Putamen (tissue), 1 donor: ENCODE data around the gene CLDN9.
"Not testable (repeated sequence)": the region's sequence is repeated elsewhere in the genome, so short reads cannot be mapped to it uniquely, and the experiment has no call there.

Source experiments
- DNase-seq: peaks from one replicate; pipeline ENCODE4 v3.0.0-alpha.2; 2016; ENCODE audit warnings: low spot score

Gene CLDN9

DNA sequence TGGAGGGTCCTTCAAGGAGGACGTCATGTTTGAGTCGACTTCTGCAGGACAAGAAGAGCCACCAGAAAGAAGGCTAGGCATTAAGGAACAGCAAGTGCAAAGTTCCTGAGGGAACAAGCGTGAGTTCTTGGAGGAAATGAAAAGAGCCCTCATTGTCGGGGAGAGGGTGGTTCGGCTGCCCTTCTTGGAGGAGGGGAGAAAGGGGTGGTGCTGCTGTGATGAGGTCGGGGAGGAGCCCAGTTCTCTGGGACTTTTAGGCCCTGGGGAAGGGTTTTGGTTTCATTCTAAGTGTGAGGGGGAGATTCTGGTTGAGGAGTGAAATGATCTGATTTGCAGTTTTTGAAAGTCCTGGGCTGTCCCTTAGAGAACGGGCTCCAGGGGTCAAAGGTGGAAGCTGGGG lies 19.9 kb downstream of the CLDN9 start:
- DNase-seq: no peak

- DNase-seq: no peak
Observed at GRCh38 chr16:3035289-3035971, 22.7 kb downstream of the CLDN9 start.

- no peak for DNase-seq
Observed at GRCh38 chr16:3035972-3036725, 23.4 kb downstream of the CLDN9 start.

GRCh38 chr16:3036726-3037315 lies 24.1 kb downstream of the CLDN9 start, which contains the start of gene BICDL2:
TSS of gene BICDL2 (minus strand) at chr16:3036944. CDS start at chr16:3035496, 1,448 bp downstream.
- no peak for DNase-seq

- DNase-seq: no peak
Observed at GRCh38 chr16:3038256-3038655, 25.5 kb downstream of the CLDN9 start.

- DNase-seq: no peak
Observed at GRCh38 chr16:3038896-3039295, 26.2 kb downstream of the CLDN9 start.

- DNase-seq: no peak
Observed at GRCh38 chr16:3042376-3042775, 29.7 kb downstream of the CLDN9 start.

GRCh38 chr16:3044708-3045107 lies 32.0 kb downstream of the CLDN9 start:
- no peak for DNase-seq

GRCh38 chr16:3045758-3046640 lies 33.3 kb downstream of the CLDN9 start, which contains the start of gene MMP25:
TSS of gene MMP25 (plus strand) at chr16:3046561. CDS start at chr16:3046918, 357 bp downstream.
- DNase-seq: no peak

DNA sequence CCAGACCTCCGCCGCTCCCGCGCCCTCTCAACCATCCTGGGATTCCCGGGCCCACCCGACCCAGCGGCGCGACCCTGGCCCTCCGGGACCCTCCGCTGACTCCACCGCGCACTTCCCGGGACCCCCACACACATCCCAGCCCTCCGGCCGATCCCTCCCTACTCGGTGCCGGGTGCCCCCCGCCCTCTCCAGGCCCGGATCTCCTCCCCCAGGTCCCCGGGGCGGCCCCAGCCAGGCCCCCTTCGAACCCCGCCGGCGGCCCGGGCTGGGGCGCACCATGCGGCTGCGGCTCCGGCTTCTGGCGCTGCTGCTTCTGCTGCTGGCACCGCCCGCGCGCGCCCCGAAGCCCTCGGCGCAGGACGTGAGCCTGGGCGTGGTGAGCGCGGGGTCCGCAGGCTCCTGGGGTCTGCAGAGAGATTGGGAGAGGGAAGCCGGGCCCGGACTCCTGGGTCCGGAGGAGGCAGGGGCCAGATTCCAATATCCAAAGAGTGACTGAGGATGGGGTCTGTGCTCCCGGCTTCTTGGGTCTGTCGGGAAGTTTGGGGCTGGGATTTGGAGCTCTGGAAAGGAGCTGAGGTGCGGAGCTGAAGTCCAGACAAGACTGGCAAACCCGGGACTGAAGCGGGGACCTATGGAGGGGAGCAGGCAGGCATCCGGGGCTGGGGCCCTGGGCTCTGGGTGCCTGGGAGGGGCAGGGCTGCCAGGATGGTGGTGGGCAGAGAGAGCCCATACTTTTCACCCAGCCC lies 34.1 kb downstream of the CLDN9 start:
- no peak for DNase-seq

GRCh38 chr16:3047387-3047720 lies 34.6 kb downstream of the CLDN9 start:
- DNase-seq: no peak

DNA sequence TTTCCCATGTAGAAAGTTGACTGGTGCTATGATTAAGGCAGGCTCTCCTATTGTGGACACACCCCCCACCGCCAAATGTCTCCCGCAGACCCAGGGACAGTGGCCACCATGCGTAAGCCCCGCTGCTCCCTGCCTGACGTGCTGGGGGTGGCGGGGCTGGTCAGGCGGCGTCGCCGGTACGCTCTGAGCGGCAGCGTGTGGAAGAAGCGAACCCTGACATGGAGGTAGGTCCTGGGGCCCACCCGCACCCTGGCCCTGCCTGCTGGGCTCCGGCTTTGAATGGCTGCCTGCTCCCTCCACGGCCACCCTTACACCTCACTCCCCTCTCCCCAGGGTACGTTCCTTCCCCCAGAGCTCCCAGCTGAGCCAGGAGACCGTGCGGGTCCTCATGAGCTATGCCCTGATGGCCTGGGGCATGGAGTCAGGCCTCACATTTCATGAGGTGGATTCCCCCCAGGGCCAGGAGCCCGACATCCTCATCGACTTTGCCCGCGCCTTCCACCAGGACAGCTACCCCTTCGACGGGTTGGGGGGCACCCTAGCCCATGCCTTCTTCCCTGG lies 37.3 kb downstream of the CLDN9 start:
- DNase-seq: no peak

GRCh38 chr16:3050487-3050886 lies 37.8 kb downstream of the CLDN9 start:
- DNase-seq: no peak

- DNase-seq: no peak
Observed at GRCh38 chr16:3051009-3051408, 38.3 kb downstream of the CLDN9 start.

DNA sequence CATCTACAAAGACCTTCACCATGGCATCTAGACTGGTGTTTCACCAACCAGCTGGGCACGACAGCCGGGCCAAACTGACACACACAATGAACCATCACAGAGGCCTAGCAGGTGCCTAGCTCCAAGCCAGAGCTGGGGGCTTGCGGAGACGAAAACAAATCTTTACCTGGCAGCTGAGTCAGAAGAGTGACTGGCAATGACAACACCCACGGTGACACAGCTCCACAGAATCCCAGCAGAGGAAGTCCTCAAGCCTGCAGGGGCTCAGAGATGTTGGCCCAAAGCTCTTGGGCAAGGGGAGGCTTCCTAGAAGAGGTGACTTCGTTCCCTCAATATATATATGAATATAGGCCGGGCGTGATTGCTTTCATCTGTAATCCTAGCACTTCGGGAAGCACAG lies 38.8 kb downstream of the CLDN9 start:
- DNase-seq: no peak

GRCh38 chr16:3052571-3053329 lies 40.0 kb downstream of the CLDN9 start:
- DNase-seq: not testable (repeated sequence)

GRCh38 chr16:3053330-3053710 lies 40.6 kb downstream of the CLDN9 start:
- DNase-seq: not testable (repeated sequence)

DNA sequence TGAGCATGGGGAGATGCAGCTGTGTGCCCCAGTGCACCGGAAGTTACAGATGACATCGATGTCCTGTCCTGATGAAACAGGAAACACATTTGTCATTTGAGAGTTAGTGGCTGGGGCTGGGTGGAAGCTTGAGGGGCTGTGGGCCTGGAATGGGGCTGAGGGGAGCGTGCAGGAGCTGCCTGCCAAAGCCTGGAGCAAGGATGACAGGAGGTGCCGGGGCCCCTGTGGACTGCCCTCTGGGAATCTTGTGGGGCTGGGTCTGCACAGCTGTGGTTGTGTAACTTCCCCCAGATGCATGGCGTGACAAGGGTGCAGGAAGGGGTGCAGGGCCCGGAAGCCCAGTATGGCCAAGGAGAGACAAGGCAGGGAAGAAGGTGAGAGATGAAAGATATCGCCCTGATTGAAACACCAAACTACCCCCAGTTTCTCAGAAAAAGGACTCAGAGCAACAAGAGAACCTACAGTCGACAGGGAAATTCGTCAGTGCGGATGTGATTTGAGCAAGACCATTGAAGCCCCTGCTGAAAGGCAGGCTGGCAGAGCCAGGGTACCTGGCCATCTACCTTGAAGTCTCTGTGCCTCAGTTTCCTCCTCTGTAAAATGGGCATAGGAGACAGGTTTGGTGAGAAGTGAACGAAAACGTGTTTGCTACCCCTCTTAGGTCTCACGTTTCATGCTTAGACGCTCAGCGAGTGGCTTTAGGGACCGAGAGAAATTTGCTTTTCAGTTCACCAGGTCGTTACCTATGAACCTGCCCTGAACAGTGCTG lies 42.4 kb downstream of the CLDN9 start:
- no peak for DNase-seq

- DNase-seq: not testable (repeated sequence)
Observed at GRCh38 chr16:3055734-3056115, 43.0 kb downstream of the CLDN9 start.
